Measurements from ENCODE around the gene FCHSD2.
A peak's percentile ranks its signal among the peaks of the same experiment; 100 is the strongest.

Gene FCHSD2

GRCh38 chr11:72821920-72822799 is 320.0 kb downstream of the FCHSD2 start:
- Histone ChIP-seq H3K4me1 (ENCODE audit: control insufficient read depth, insufficient read depth, low read length) (no peaks in the 10 kb centered on the region), H3K4me3 (ENCODE audit: low read depth, low read length) (peak overlapping the region; percentile 36), H3K27ac (ENCODE audit: extremely low read depth, low read depth, low read length) (peak overlapping the region; percentile 47; the same call in 1 of the 2 replicates), H3K9me3 (ENCODE audit: control insufficient read depth, insufficient read depth, low read depth, low read length) (no peaks in the 10 kb centered on the region), H3K36me3 (ENCODE audit: control insufficient read depth in 2 of 2, insufficient read depth in 1 of 2, low read length in 2 of 2) (peaks cover 0 to 6% of the 10 kb centered on the region in 2 experiments; a peak in 1 of 3 replicates)
- ChIA-PET POLR2A (interaction anchor here (1.5 kb wide), 1 partner anchor 28 kb away, joined by 5 read pairs; the partner anchor contains the start of gene STARD10), CTCF (interaction anchor here (0.6 to 1.4 kb wide), 3 partner anchors 9 to 952 kb away, joined by 3 to 4 read pairs (median 3); no protein-coding TSS in a partner anchor)
- no peak for TF ChIP-seq ZNF146 (tag by site-specific recombination; IDR thresholded peaks at IDR 0.05)
- peak; percentile 49 for TF ChIP-seq EGR2 (tag by site-specific recombination; IDR thresholded peaks at IDR 0.05; ENCODE audit: low read depth)
- peak; percentile 42 for TF ChIP-seq GLIS1 (tag by site-specific recombination; IDR thresholded peaks at IDR 0.05)
- 0 out of 2 replicates have a peak, but pooled peaks have one; percentile 6 for TF ChIP-seq ZXDB (tag by site-specific recombination; IDR thresholded peaks at IDR 0.05)
- TF ChIP-seq ZBTB7A (tag by site-specific recombination; IDR thresholded peaks at IDR 0.05; ENCODE audit: low read depth) = peak; percentile 72; the same call in 1 of the 2 replicates
- TF ChIP-seq ZNF692 (tag by site-specific recombination; IDR thresholded peaks at IDR 0.05) = peak; percentile 70
- TF ChIP-seq, protein P1, sequence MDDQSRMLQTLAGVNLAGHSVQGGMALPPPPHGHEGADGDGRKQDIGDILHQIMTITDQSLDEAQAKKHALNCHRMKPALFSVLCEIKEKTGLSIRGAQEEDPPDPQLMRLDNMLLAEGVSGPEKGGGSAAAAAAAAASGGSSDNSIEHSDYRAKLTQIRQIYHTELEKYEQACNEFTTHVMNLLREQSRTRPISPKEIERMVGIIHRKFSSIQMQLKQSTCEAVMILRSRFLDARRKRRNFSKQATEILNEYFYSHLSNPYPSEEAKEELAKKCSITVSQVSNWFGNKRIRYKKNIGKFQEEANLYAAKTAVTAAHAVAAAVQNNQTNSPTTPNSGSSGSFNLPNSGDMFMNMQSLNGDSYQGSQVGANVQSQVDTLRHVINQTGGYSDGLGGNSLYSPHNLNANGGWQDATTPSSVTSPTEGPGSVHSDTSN (CRISPR knock-in tag; IDR thresholded peaks at IDR 0.05) = peak; percentile 61; the same call in 1 of the 2 replicates
- TF ChIP-seq, protein P2, sequence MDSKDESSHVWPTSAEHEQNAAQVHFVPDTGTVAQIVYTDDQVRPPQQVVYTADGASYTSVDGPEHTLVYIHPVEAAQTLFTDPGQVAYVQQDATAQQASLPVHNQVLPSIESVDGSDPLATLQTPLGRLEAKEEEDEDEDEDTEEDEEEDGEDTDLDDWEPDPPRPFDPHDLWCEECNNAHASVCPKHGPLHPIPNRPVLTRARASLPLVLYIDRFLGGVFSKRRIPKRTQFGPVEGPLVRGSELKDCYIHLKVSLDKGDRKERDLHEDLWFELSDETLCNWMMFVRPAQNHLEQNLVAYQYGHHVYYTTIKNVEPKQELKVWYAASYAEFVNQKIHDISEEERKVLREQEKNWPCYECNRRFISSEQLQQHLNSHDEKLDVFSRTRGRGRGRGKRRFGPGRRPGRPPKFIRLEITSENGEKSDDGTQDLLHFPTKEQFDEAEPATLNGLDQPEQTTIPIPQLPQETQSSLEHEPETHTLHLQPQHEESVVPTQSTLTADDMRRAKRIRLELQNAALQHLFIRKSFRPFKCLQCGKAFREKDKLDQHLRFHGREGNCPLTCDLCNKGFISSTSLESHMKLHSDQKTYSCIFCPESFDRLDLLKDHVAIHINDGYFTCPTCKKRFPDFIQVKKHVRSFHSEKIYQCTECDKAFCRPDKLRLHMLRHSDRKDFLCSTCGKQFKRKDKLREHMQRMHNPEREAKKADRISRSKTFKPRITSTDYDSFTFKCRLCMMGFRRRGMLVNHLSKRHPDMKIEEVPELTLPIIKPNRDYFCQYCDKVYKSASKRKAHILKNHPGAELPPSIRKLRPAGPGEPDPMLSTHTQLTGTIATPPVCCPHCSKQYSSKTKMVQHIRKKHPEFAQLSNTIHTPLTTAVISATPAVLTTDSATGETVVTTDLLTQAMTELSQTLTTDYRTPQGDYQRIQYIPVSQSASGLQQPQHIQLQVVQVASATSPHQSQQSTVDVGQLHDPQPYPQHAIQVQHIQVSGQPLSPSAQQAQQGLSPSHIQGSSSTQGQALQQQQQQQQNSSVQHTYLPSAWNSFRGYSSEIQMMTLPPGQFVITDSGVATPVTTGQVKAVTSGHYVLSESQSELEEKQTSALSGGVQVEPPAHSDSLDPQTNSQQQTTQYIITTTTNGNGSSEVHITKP (tag by site-specific recombination; IDR thresholded peaks at IDR 0.05) = peak; percentile 92
- peak; percentile 64 for TF ChIP-seq ZIC2 (tag by site-specific recombination; IDR thresholded peaks at IDR 0.05)
- peak; percentile 65 for TF ChIP-seq KLF9 (tag by site-specific recombination; IDR thresholded peaks at IDR 0.05; ENCODE audit: low read depth)
- peak; percentile 81 for TF ChIP-seq SP2 (tag by site-specific recombination; IDR thresholded peaks at IDR 0.05)
- TF ChIP-seq ZNF571 (tag by site-specific recombination; IDR thresholded peaks at IDR 0.05) = no peak
- no peak for TF ChIP-seq REPIN1 (tag by site-specific recombination; IDR thresholded peaks at IDR 0.05; ENCODE audit: low read depth)
- TF ChIP-seq GLIS2 (tag by site-specific recombination; IDR thresholded peaks at IDR 0.05) = peak; percentile 93
- TF ChIP-seq PATZ1 (tag by site-specific recombination; IDR thresholded peaks at IDR 0.05) = peak; percentile 95
- TF ChIP-seq ZBTB44 (tag by site-specific recombination; IDR thresholded peaks at IDR 0.05) = peak; percentile 65
- peak; percentile 12; the same call in 1 of the 2 replicates for TF ChIP-seq ZBTB17 (tag by site-specific recombination; IDR thresholded peaks at IDR 0.05)
- TF ChIP-seq ZNF501 (tag by site-specific recombination; IDR thresholded peaks at IDR 0.05) = peak; percentile 27; the same call in 1 of the 2 replicates
- 0 out of 2 replicates have a peak, but pooled peaks have one; percentile 30 for TF ChIP-seq SCRT2 (tag by site-specific recombination; IDR thresholded peaks at IDR 0.05)
- TF ChIP-seq KLF7 (tag by site-specific recombination; IDR thresholded peaks at IDR 0.05; ENCODE audit: borderline replicate concordance) = 0 out of 2 replicates have a peak, but pooled peaks have one; percentile 8
- TF ChIP-seq, protein P3, sequence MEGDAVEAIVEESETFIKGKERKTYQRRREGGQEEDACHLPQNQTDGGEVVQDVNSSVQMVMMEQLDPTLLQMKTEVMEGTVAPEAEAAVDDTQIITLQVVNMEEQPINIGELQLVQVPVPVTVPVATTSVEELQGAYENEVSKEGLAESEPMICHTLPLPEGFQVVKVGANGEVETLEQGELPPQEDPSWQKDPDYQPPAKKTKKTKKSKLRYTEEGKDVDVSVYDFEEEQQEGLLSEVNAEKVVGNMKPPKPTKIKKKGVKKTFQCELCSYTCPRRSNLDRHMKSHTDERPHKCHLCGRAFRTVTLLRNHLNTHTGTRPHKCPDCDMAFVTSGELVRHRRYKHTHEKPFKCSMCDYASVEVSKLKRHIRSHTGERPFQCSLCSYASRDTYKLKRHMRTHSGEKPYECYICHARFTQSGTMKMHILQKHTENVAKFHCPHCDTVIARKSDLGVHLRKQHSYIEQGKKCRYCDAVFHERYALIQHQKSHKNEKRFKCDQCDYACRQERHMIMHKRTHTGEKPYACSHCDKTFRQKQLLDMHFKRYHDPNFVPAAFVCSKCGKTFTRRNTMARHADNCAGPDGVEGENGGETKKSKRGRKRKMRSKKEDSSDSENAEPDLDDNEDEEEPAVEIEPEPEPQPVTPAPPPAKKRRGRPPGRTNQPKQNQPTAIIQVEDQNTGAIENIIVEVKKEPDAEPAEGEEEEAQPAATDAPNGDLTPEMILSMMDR (tag by site-specific recombination; IDR thresholded peaks at IDR 0.05) = peak; percentile 91
- TF ChIP-seq ZFHX2 (tag by site-specific recombination; conservative IDR thresholded peaks at IDR 0.05) = peak; percentile 69
- peak; percentile 96 for TF ChIP-seq ZBTB8A (tag by site-specific recombination; IDR thresholded peaks at IDR 0.05)
- peak; percentile 16; the same call in 1 of the 2 replicates for TF ChIP-seq KLF8 (tag by site-specific recombination; IDR thresholded peaks at IDR 0.05)

Data from HEK293 (cell line).